ENCODE results near the gene CMA1.
"Not testable (repeated sequence)": the region's sequence is repeated elsewhere in the genome, so short reads cannot be mapped to it uniquely, and the experiment has no call there.

Gene CMA1

DNA sequence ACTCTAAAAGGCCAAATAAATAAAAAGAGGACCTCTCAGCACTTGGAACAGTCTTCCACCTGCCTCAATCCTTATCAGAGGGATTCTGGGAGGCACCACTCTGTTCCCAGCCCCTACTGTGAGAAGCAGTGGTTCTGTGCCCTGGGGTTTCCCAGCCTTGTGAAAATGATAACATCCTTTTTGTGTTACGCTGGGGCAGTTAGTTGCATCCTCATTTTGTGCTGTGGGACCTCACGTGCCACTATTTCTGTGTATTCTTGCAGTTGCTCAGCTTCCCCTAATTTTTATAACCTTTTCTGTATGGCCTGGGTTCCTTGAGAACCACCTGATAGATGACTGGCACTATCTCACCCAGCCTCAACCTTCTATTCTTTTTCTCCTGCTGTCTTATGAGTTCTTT lies 10.8 kb upstream of the CMA1 start:
- Histone ChIP-seq H3K9me3 (no peaks in the 10 kb centered on the region), H3K4me1 (no peaks in the 10 kb centered on the region), H3K4me3 (ENCODE audit: low read depth, low read length) (no peak overlapping the region), H3K36me3 (no peaks in the 10 kb centered on the region), H3K27me3 (no peaks in the 10 kb centered on the region)
- TF ChIP-seq, protein P1, sequence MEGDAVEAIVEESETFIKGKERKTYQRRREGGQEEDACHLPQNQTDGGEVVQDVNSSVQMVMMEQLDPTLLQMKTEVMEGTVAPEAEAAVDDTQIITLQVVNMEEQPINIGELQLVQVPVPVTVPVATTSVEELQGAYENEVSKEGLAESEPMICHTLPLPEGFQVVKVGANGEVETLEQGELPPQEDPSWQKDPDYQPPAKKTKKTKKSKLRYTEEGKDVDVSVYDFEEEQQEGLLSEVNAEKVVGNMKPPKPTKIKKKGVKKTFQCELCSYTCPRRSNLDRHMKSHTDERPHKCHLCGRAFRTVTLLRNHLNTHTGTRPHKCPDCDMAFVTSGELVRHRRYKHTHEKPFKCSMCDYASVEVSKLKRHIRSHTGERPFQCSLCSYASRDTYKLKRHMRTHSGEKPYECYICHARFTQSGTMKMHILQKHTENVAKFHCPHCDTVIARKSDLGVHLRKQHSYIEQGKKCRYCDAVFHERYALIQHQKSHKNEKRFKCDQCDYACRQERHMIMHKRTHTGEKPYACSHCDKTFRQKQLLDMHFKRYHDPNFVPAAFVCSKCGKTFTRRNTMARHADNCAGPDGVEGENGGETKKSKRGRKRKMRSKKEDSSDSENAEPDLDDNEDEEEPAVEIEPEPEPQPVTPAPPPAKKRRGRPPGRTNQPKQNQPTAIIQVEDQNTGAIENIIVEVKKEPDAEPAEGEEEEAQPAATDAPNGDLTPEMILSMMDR (IDR thresholded peaks at IDR 0.05; ENCODE audit: low read depth, low read length): no peak
- no peak for DNase-seq

DNA sequence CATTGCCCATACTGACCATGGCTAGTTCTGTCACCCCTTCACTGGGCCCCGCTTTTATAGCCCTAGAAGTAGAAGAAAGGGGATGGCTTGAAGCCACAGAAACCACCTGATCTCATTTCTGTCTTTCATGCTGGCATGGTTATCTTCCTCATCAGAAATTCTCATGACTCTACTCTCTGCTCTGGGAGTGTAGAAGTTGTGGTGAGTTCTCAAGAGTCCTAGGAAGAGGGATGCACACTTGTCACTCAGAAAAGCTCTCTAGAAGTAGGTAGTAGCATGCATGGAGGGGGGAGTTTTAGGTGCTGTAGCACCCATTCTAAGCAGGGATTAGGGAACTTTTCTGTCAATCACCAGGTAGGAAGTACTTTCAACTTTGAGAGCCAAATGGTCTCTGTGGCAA lies 6.1 kb upstream of the CMA1 start:
- Histone ChIP-seq H3K4me3 (ENCODE audit: low read depth, low read length) (no peak overlapping the region), H3K27me3 (no peaks in the 10 kb centered on the region; the same call in 1 of the 2 replicates), H3K4me1 (no peaks in the 10 kb centered on the region), H3K9me3 (no peaks in the 10 kb centered on the region), H3K36me3 (no peaks in the 10 kb centered on the region)
- no peak for DNase-seq
- TF ChIP-seq, protein P1 (IDR thresholded peaks at IDR 0.05; ENCODE audit: low read depth, low read length): no peak

DNA sequence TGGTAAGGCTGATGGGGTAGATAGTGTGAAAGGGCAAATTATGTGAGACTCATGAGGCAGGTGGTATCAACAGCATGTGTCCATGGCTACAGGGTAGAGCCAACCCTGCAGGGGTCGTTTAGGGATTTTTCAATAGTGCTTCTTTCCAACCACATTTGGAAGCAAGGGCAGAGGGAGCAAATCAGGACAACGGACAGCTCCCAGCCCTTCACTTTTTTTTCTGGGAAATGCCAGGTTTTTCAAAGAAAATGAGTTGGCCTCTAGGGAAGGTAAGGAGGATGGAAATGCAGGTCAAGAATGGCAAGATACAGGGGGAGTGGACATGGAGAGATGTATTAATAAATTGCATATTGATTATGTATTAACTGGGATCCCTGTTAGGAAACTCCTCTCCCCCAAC lies 4.9 kb upstream of the CMA1 start:
- H3K4me1 ChIP-seq: no peaks in the 10 kb centered on the region
- DNase-seq: no peak
- no peaks in the 10 kb centered on the region for H3K36me3 ChIP-seq
- H3K4me3 ChIP-seq (ENCODE audit: low read depth, low read length): no peak overlapping the region
- no peaks in the 10 kb centered on the region for H3K9me3 ChIP-seq
- TF ChIP-seq, protein P1 (IDR thresholded peaks at IDR 0.05; ENCODE audit: low read depth, low read length): no peak
- no peaks in the 10 kb centered on the region; the same call in 1 of the 2 replicates for H3K27me3 ChIP-seq

DNA sequence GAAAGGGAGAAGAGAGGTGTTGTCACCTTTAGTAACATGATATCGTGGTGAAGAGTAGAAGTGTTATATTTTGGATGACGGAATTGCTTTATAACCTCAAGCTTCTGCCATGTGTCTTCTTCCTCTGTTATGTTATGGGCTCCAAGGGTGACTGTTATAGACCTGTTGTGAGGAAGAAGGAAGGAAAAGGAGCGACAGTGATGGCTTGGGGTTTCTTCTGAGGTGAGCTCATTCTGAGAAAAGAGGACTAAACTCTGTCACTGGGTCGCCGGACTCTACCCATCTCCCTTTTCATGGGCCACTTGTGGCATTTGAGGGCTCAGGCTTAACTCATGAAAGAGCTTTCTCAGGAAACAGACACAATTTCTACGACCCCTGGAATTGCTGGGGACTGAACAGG lies 1.6 kb downstream of the CMA1 start:
- H3K36me3 ChIP-seq: no peaks in the 10 kb centered on the region
- DNase-seq: no peak
- peaks cover 6% of the 10 kb centered on the region for H3K27me3 ChIP-seq
- no peaks in the 10 kb centered on the region for H3K4me1 ChIP-seq
- no peaks in the 10 kb centered on the region for H3K9me3 ChIP-seq
- TF ChIP-seq, protein P1 (IDR thresholded peaks at IDR 0.05; ENCODE audit: low read depth, low read length): no peak
- H3K4me3 ChIP-seq (ENCODE audit: low read depth, low read length): no peak overlapping the region

DNA sequence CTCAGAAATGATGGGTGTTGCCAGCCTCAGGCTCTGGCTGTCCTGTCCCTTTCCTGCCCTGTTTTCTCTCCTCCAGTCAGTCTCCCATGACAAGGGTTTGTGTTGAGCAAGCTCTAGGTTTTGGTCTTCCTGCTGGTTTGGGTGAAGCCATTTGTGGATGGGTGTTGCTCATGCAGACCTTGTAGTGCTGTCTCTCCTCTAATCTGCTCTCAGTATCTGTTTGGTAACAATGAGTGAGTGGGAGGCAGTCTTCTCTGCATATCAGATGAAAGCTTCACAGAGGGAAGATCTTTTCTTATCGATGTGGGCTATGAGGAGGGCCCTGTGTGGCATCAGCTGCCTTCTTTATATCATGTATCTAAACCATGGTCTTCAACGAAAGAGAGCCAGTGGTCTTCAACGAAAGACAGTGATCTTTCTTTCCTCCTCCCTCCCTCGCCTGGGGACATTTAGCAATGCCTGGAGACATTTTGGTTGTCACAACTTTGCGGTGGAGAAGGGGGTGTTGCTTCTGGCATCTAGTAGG lies 3.6 kb downstream of the CMA1 start:
- TF ChIP-seq, protein P1 (IDR thresholded peaks at IDR 0.05; ENCODE audit: low read depth, low read length): no peak

DNA sequence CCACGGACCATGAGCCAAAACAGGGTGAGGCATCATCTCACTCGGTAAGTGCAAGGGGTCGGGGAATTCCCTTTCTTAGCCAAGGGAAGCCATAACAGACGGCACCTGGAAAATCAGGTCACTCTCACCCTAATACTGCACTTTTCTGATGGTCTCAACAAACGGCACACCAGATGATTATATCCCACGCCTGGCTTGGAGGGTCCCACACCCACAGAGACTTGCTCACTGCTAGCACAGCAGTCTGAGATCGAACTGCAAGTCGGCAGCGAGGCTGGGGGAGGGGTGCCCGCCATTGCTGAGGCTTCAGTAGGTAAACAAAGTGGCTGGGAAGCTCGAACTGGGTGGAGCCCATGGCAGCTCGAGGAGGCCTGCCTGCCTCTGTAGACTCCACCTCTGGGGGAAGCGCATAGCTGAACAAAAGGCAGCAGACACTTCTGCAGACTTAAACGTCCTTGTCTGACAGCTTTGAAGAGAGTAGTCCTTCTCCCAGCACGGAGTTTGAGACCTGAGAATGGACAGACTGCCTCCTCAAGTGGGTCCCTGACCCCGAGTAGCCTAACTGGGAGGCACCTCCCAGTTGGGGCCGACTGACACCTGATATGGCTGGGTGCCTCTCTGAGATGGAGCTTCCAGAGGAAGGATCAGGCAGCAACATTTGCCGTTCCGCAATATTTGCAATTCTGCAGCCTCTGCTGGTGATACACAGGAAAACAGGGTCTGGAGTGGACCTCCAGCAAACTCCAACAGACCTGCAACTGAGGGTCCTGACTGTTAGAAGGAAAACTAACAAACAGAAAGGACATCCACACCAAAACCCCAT lies 16.3 kb downstream of the CMA1 start:
- H3K4me1 ChIP-seq; H3K4me3 ChIP-seq (ENCODE audit: low read depth, low read length); H3K9me3 ChIP-seq; H3K36me3 ChIP-seq; H3K27me3 ChIP-seq; DNase-seq: not testable (repeated sequence)

More for the DNA sequence above, 3.6 kb downstream of the CMA1 start:
- Histone ChIP-seq H3K9me3 (no peaks in the 10 kb centered on the region), H3K36me3 (no peaks in the 10 kb centered on the region), H3K27me3 (peaks cover 6% of the 10 kb centered on the region), H3K4me3 (ENCODE audit: low read depth, low read length) (no peak overlapping the region), H3K4me1 (no peaks in the 10 kb centered on the region)
- DNase-seq: no peak
